Liver (tissue), 9 donors: ENCODE measurements around the gene BSND. TPM values are rescaled to one million over a fixed set of nuclear protein-coding genes. Genes with fewer than 3 reads are reported as not detected.

Source experiments
- DNase-seq: peaks from one replicate; pipeline ENCODE4 v3.0.0-alpha.2; 2017; ENCODE audit warnings: low spot score
- H3K27ac ChIP-seq, 2 donors: one replicate each; pipeline ENCODE4 v1.7.0; 2013; ENCODE audit warnings: inconsistent platforms in 2 of 2, low read length in 2 of 2, control low read depth in 1 of 2, low read depth in 1 of 2, mild to moderate bottlenecking in 1 of 2
- H3K27me3 ChIP-seq, 4 donors: one replicate each; pipeline versions ENCODE4 v1.6.1 to v1.7.0; 2013; ENCODE audit warnings: low read length in 3 of 4, inconsistent platforms in 1 of 4, mild to moderate bottlenecking in 1 of 4, moderate library complexity in 1 of 4; ENCODE audit not compliant: control insufficient read depth in 4 of 4, insufficient read depth in 4 of 4
- H3K36me3 ChIP-seq, 4 donors: one replicate each; pipeline versions ENCODE4 v1.6.1 to v1.7.0; 2013; ENCODE audit warnings: low read length in 3 of 4, mild to moderate bottlenecking in 3 of 4, low read depth in 1 of 4, moderate library complexity in 1 of 4; ENCODE audit not compliant: control insufficient read depth in 4 of 4, insufficient read depth in 3 of 4
- H3K4me1 ChIP-seq, 4 donors: one replicate each; pipeline versions ENCODE4 v1.6.1 to v1.7.0; 2013; ENCODE audit warnings: low read length in 3 of 4, mild to moderate bottlenecking in 3 of 4, moderate library complexity in 1 of 4; ENCODE audit not compliant: control insufficient read depth in 4 of 4, insufficient read depth in 4 of 4
- H3K4me3 ChIP-seq, 3 donors: one replicate each; pipeline versions ENCODE4 v1.6.1 to v1.7.0; 2013; ENCODE audit warnings: low read length in 3 of 3, control low read depth in 1 of 3, low read depth in 1 of 3, mild to moderate bottlenecking in 1 of 3
- H3K9ac ChIP-seq, 2 donors: one replicate each; pipeline ENCODE4 v1.7.0; 2013; ENCODE audit warnings: low read length in 2 of 2, mild to moderate bottlenecking in 2 of 2, moderate library complexity in 2 of 2, control low read depth in 1 of 2, low read depth in 1 of 2
- H3K9me3 ChIP-seq, 4 donors: one replicate each; pipeline versions ENCODE4 v1.6.1 to v1.7.0; 2013; ENCODE audit warnings: low read length in 3 of 4; ENCODE audit not compliant: control insufficient read depth in 4 of 4
- EGR1 ChIP-seq, 2 donors: IDR thresholded peaks; 2 replicates each; pipeline ENCODE4 v1.6.1; 2016 to 2018; ENCODE audit warnings: antibody characterized with exemption in 2 of 2, low read depth in 2 of 2
- FOXA1 ChIP-seq: IDR thresholded peaks from 2 replicates; pipeline ENCODE4 v1.6.1; 2016; ENCODE audit warnings: antibody characterized with exemption
- FOXA2 ChIP-seq: IDR thresholded peaks from 2 replicates; pipeline ENCODE4 v1.6.1; 2016; ENCODE audit warnings: antibody characterized with exemption
- GABPA ChIP-seq, 2 donors: IDR thresholded peaks in 1 of 2; conservative IDR thresholded peaks in 1 of 2; 2 replicates each; pipeline ENCODE4 v1.6.1; 2016; ENCODE audit warnings: antibody characterized with exemption in 2 of 2, mild to moderate bottlenecking in 1 of 2, moderate library complexity in 1 of 2
- HNF4A ChIP-seq, 2 donors: conservative IDR thresholded peaks; 2 replicates each; pipeline ENCODE4 v1.6.1; 2016; ENCODE audit warnings: antibody characterized with exemption in 2 of 2, mild to moderate bottlenecking in 2 of 2
- HNF4G ChIP-seq: IDR thresholded peaks from 2 replicates; pipeline ENCODE4 v1.6.1; 2016; ENCODE audit warnings: antibody characterized with exemption
- JUND ChIP-seq, 2 donors: IDR thresholded peaks; 2 replicates each; pipeline ENCODE4 v1.6.1; 2016; ENCODE audit warnings: antibody characterized with exemption in 2 of 2
- NR2F2 ChIP-seq: IDR thresholded peaks from 2 replicates; pipeline ENCODE4 v1.6.1; 2016; ENCODE audit warnings: antibody characterized with exemption
- RAD21 ChIP-seq, 2 donors: IDR thresholded peaks; 2 replicates each; pipeline ENCODE4 v1.6.1; 2016; ENCODE audit warnings: antibody characterized with exemption in 2 of 2, mild to moderate bottlenecking in 2 of 2
- RXRA ChIP-seq, 2 donors: IDR thresholded peaks; 2 replicates each; pipeline ENCODE4 v1.6.1; 2017 to 2018; ENCODE audit warnings: antibody characterized with exemption in 2 of 2, mild to moderate bottlenecking in 1 of 2
- SP1 ChIP-seq: IDR thresholded peaks from 2 replicates; pipeline ENCODE4 v1.6.1; 2018; ENCODE audit warnings: antibody characterized with exemption, mild to moderate bottlenecking
- TAF1 ChIP-seq: conservative IDR thresholded peaks from 2 replicates; pipeline ENCODE4 v1.6.1; 2016; ENCODE audit warnings: antibody characterized with exemption, mild to moderate bottlenecking
- YY1 ChIP-seq: IDR thresholded peaks from 2 replicates; pipeline ENCODE4 v1.6.1; 2016; ENCODE audit warnings: antibody characterized with exemption, mild to moderate bottlenecking
- WGBS: extraction: QIAGEN DNeasy Blood & Tissue Kit; methylation state at CpG from one replicate; pipeline ENCODE4 v1.1.7; 2013; 5-methylcytosine and 5-hydroxymethylcytosine counted together
- polyA plus RNA-seq, 2 donors: library from polyadenylated mRNA; stranded (reverse) in 1 of 2; unstranded in 1 of 2; fragments of 200-250 nt in 1 of 2; fragments of >200 nt in 1 of 2; fragmentation: Nextera tagmentation in 1 of 2; extraction: Ambion mirVana in 1 of 2; gene quantifications; one replicate each; pipeline versions ENCODE4 v1.2.1 to v1.2.3, GENCODE V29; 2013 to 2015
- total RNA-seq, 2 donors: library from RNA; depleted of rRNA; stranded (reverse); fragments of >200 nt; gene quantifications; one replicate each; pipeline ENCODE4 v1.2.3, GENCODE V29; 2014
- TF ChIP-seq, protein P1 (sequence below): IDR thresholded peaks from 2 replicates; pipeline ENCODE4 v1.6.1; 2016; ENCODE audit warnings: antibody characterized with exemption
- TF ChIP-seq, protein P2 (sequence below): fragments of 150-350 bp; IDR thresholded peaks from 2 replicates; pipeline ENCODE4 v1.5.1; 2017; ENCODE audit warnings: improper control_type of control experiment, low read depth, low read length; ENCODE audit not compliant: missing input control
- TF ChIP-seq, protein P3 (sequence below): IDR thresholded peaks from 2 replicates; pipeline ENCODE4 v1.6.1; 2016; ENCODE audit warnings: antibody characterized with exemption
- TF ChIP-seq, protein P4 (sequence below): IDR thresholded peaks from 2 replicates; pipeline ENCODE4 v1.6.1; 2016; ENCODE audit warnings: antibody characterized with exemption, mild to moderate bottlenecking
- TF ChIP-seq, protein P5 (sequence below): IDR thresholded peaks from 2 replicates; pipeline ENCODE4 v1.6.1; 2016; ENCODE audit warnings: antibody characterized with exemption
- donor health status: healthy.
- donor health status: healthy.
- donor health status: healthy.
- donor health status: healthy.
- donor health status: healthy.

BSND gene
- total and polyA plus RNA-seq, 4 donors, result 0.14 TPM; not detected in 3

DNA sequence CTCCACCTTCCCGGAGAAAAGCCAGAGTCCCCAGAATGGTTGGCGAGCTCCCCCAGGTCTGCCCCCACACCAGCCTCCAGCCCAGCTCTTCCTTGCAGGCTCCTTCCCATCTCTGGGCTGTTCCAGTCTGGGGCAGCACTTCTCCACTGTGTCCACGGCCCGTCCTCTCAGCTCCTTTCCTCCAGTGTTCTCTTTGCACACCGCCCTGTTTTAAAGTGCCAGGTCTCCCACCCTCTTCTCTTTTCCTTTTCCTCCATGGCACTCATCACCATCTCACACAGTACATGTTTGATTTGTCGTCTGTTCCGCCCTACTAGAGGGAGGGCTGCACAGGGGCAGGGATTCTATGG lies 34.5 kb downstream of the BSND start:
- WGBS, result 61% methylated on average over 7 of the region's 7 CpGs
- Histone ChIP-seq H3K27ac (peak overlapping the region; percentile 76 to 81), H3K9me3 (no peaks in the 10 kb centered on the region), H3K36me3 (no peaks in the 10 kb centered on the region), H3K9ac (peak overlapping the region in 1 of 2 donors; percentile 31), H3K4me3 (peak overlapping the region; percentile 6 to 53 (median 39)), H3K4me1 (peaks cover 14 to 48% (median 32%) of the 10 kb centered on the region in 4 donors), H3K27me3 (no peaks in the 10 kb centered on the region)
- DNase-seq, result no peak
- TF ChIP-seq, protein P1, sequence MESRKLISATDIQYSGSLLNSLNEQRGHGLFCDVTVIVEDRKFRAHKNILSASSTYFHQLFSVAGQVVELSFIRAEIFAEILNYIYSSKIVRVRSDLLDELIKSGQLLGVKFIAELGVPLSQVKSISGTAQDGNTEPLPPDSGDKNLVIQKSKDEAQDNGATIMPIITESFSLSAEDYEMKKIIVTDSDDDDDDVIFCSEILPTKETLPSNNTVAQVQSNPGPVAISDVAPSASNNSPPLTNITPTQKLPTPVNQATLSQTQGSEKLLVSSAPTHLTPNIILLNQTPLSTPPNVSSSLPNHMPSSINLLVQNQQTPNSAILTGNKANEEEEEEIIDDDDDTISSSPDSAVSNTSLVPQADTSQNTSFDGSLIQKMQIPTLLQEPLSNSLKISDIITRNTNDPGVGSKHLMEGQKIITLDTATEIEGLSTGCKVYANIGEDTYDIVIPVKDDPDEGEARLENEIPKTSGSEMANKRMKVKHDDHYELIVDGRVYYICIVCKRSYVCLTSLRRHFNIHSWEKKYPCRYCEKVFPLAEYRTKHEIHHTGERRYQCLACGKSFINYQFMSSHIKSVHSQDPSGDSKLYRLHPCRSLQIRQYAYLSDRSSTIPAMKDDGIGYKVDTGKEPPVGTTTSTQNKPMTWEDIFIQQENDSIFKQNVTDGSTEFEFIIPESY, result no peak
- TF ChIP-seq HNF4A (conservative IDR thresholded peaks at IDR 0.05) (no peak), RAD21 (IDR thresholded peaks at IDR 0.05) (no peak), GABPA (IDR thresholded peaks at IDR 0.05 in 1 of 2, conservative IDR thresholded peaks at IDR 0.05 in 1 of 2) (no peak), TAF1 (no peak), EGR1 (IDR thresholded peaks at IDR 0.05; ENCODE audit: low read depth in 2 of 2) (no peak), RXRA (IDR thresholded peaks at IDR 0.05) (no peak), FOXA2 (no peak), JUND (IDR thresholded peaks at IDR 0.05) (no peak), HNF4G (no peak), YY1 (no peak), NR2F2 (no peak), SP1 (no peak), FOXA1 (no peak)
- TF ChIP-seq, protein P2, sequence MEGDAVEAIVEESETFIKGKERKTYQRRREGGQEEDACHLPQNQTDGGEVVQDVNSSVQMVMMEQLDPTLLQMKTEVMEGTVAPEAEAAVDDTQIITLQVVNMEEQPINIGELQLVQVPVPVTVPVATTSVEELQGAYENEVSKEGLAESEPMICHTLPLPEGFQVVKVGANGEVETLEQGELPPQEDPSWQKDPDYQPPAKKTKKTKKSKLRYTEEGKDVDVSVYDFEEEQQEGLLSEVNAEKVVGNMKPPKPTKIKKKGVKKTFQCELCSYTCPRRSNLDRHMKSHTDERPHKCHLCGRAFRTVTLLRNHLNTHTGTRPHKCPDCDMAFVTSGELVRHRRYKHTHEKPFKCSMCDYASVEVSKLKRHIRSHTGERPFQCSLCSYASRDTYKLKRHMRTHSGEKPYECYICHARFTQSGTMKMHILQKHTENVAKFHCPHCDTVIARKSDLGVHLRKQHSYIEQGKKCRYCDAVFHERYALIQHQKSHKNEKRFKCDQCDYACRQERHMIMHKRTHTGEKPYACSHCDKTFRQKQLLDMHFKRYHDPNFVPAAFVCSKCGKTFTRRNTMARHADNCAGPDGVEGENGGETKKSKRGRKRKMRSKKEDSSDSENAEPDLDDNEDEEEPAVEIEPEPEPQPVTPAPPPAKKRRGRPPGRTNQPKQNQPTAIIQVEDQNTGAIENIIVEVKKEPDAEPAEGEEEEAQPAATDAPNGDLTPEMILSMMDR, result no peak
- TF ChIP-seq, protein P3, sequence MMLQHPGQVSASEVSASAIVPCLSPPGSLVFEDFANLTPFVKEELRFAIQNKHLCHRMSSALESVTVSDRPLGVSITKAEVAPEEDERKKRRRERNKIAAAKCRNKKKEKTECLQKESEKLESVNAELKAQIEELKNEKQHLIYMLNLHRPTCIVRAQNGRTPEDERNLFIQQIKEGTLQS, result no peak
- TF ChIP-seq, protein P4, sequence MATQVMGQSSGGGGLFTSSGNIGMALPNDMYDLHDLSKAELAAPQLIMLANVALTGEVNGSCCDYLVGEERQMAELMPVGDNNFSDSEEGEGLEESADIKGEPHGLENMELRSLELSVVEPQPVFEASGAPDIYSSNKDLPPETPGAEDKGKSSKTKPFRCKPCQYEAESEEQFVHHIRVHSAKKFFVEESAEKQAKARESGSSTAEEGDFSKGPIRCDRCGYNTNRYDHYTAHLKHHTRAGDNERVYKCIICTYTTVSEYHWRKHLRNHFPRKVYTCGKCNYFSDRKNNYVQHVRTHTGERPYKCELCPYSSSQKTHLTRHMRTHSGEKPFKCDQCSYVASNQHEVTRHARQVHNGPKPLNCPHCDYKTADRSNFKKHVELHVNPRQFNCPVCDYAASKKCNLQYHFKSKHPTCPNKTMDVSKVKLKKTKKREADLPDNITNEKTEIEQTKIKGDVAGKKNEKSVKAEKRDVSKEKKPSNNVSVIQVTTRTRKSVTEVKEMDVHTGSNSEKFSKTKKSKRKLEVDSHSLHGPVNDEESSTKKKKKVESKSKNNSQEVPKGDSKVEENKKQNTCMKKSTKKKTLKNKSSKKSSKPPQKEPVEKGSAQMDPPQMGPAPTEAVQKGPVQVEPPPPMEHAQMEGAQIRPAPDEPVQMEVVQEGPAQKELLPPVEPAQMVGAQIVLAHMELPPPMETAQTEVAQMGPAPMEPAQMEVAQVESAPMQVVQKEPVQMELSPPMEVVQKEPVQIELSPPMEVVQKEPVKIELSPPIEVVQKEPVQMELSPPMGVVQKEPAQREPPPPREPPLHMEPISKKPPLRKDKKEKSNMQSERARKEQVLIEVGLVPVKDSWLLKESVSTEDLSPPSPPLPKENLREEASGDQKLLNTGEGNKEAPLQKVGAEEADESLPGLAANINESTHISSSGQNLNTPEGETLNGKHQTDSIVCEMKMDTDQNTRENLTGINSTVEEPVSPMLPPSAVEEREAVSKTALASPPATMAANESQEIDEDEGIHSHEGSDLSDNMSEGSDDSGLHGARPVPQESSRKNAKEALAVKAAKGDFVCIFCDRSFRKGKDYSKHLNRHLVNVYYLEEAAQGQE, result no peak
- TF ChIP-seq, protein P5, sequence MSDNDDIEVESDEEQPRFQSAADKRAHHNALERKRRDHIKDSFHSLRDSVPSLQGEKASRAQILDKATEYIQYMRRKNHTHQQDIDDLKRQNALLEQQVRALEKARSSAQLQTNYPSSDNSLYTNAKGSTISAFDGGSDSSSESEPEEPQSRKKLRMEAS, result no peak
